H1 (cell line): Measurements from ENCODE around the gene CXCR3. TPM values are rescaled to one million over a fixed set of nuclear protein-coding genes. Genes with fewer than 3 reads are reported as not detected.
"Not testable (repeated sequence)": the region's sequence is repeated elsewhere in the genome, so short reads cannot be mapped to it uniquely, and the experiment has no call there.

Experiments
- CTCF ChIA-PET: fragments of 300-600 bp; sonication (Branson Sonifier 250); formaldehyde crosslinking; loops from one replicate; lab custom pipeline; 2021; ENCODE audit not compliant: partially characterized antibody; lab: Charles Lee
- POLR2A ChIA-PET: fragments of 300-600 bp; sonication (Branson Sonifier 250); formaldehyde crosslinking; loops from one replicate; lab custom pipeline; 2021; ENCODE audit warnings: inconsistent platforms; ENCODE audit not compliant: partially characterized antibody; lab: Charles Lee
- DNase-seq, 2 experiments: peaks; one replicate each; pipeline versions ENCODE4 v3.0.0 to v3.0.0-alpha.2; 2010 to 2022; ENCODE audit warnings: low spot score in 2 of 2, low read depth in 1 of 2, mixed read lengths in 1 of 2
- FAIRE-seq: peaks from 2 replicates; lab custom pipeline; 2011; peaks lifted over from hg19 to GRCh38; lab: Jason Lieb, UNC
- H2AFZ ChIP-seq: 2 replicates; pipeline ENCODE4 v1.8.1; 2012; ENCODE audit warnings: low read length, inconsistent platforms
- H2AK5ac ChIP-seq: 2 replicates; pipeline ENCODE4 v1.6.1; 2013; ENCODE audit warnings: low read depth, low read length
- H2BK120ac ChIP-seq: replicated peaks from 2 replicates; pipeline ENCODE3; 2013; ENCODE audit warnings: low read depth, low read length, inconsistent platforms
- H2BK12ac ChIP-seq: 2 replicates; pipeline ENCODE4 v1.6.1; 2013; ENCODE audit warnings: low read depth, low read length
- H2BK15ac ChIP-seq: 2 replicates; pipeline ENCODE4 v1.6.1; 2013; ENCODE audit warnings: low read length
- H2BK20ac ChIP-seq: 2 replicates; pipeline ENCODE4 v1.6.1; 2013; ENCODE audit warnings: low read length
- H2BK5ac ChIP-seq: 2 replicates; pipeline ENCODE4 v1.6.1; 2013; ENCODE audit warnings: low read depth, low read length
- H3K14ac ChIP-seq: 2 replicates; pipeline ENCODE4 v1.6.1; 2013; ENCODE audit warnings: inconsistent platforms; ENCODE audit not compliant: insufficient read length
- H3K18ac ChIP-seq: 2 replicates; pipeline ENCODE4 v1.6.1; 2013; ENCODE audit warnings: low read length; ENCODE audit errors: extremely low read depth
- H3K23ac ChIP-seq: 2 replicates; pipeline ENCODE4 v1.6.1; 2013; ENCODE audit warnings: inconsistent platforms; ENCODE audit not compliant: insufficient read length
- H3K23me2 ChIP-seq: 2 replicates; pipeline ENCODE4 v1.6.1; 2013; ENCODE audit warnings: low read depth, low read length
- H3K27ac ChIP-seq: 2 replicates; pipeline ENCODE4 v1.6.1; 2011; ENCODE audit warnings: low read depth, low read length, inconsistent platforms
- H3K27me3 ChIP-seq, 4 experiments: replicated peaks in 1 of 4; 1 replicate in 1 of 4; 2 replicates in 3 of 4; pipeline versions ENCODE4 v1.6.1 to v1.8.1; 2011 to 2013; ENCODE audit warnings: low read length in 3 of 4, mild to moderate bottlenecking in 3 of 4, inconsistent platforms in 2 of 4, mixed read lengths in 2 of 4, moderate library complexity in 1 of 4; ENCODE audit not compliant: control insufficient read depth in 3 of 4, insufficient read depth in 3 of 4; ENCODE audit errors: extremely low read depth in 1 of 4
- H3K36me3 ChIP-seq, 4 experiments: 2 replicates each; pipeline versions ENCODE4 v1.6.1 to v1.8.1; 2011 to 2013; ENCODE audit warnings: mild to moderate bottlenecking in 4 of 4, low read length in 3 of 4, moderate library complexity in 2 of 4, control low read depth in 1 of 4, inconsistent platforms in 1 of 4; ENCODE audit not compliant: insufficient read depth in 4 of 4, control insufficient read depth in 2 of 4
- H3K4ac ChIP-seq: replicated peaks from 2 replicates; pipeline ENCODE3; 2013; ENCODE audit warnings: low read length, low read depth, mixed read lengths, inconsistent platforms; ENCODE audit not compliant: insufficient read length
- H3K4me1 ChIP-seq, 4 experiments: replicated peaks in 1 of 4; 1 replicate in 1 of 4; 2 replicates in 3 of 4; pipeline versions ENCODE4 v1.6.1 to v1.8.1; 2011 to 2013; ENCODE audit warnings: low read length in 3 of 4, inconsistent platforms in 2 of 4, mixed read lengths in 1 of 4; ENCODE audit not compliant: insufficient read depth in 4 of 4, control insufficient read depth in 3 of 4
- H3K4me2 ChIP-seq, 2 experiments: 2 replicates each; pipeline versions ENCODE4 v1.6.1 to v1.8.1; 2011 to 2013; ENCODE audit warnings: low read depth in 2 of 2, low read length in 2 of 2, control low read depth in 1 of 2, inconsistent platforms in 1 of 2, mild to moderate bottlenecking in 1 of 2; ENCODE audit not compliant: insufficient read depth in 1 of 2
- H3K4me3 ChIP-seq, 4 experiments: fragments of 200-600, 300-600 bp in 1 of 4; sonication (generic), shearing (Covaris generic), sonication (Bioruptor Twin) in 1 of 4; 2 replicates each; pipeline versions ENCODE4 v1.5.1 to v1.8.1; 2011 to 2016; ENCODE audit warnings: low read length in 4 of 4, low read depth in 3 of 4, control low read depth in 2 of 4, inconsistent platforms in 2 of 4, mild to moderate bottlenecking in 2 of 4, mixed read lengths in 1 of 4, moderate library complexity in 1 of 4; ENCODE audit not compliant: insufficient read depth in 2 of 4; ENCODE audit errors: extremely low read depth in 1 of 4
- H3K56ac ChIP-seq: replicated peaks from 2 replicates; pipeline ENCODE3; 2013; ENCODE audit warnings: low read depth, mild to moderate bottlenecking, mixed read lengths, low read length, inconsistent platforms; ENCODE audit not compliant: insufficient read length
- H3K79me1 ChIP-seq: 2 replicates; pipeline ENCODE4 v1.6.1; 2013; ENCODE audit warnings: low read depth, low read length, control low read depth
- H3K79me2 ChIP-seq, 2 experiments: 2 replicates each; pipeline versions ENCODE4 v1.6.1 to v1.8.1; 2012 to 2013; ENCODE audit warnings: low read length in 2 of 2, mild to moderate bottlenecking in 2 of 2, inconsistent platforms in 1 of 2; ENCODE audit not compliant: insufficient read depth in 2 of 2, control insufficient read depth in 1 of 2
- H3K9ac ChIP-seq, 4 experiments: replicated peaks in 1 of 4; 1 replicate in 1 of 4; 2 replicates in 3 of 4; pipeline versions ENCODE4 v1.6.1 to v1.8.1; 2011 to 2013; ENCODE audit warnings: low read depth in 3 of 4, low read length in 3 of 4, control low read depth in 2 of 4, mild to moderate bottlenecking in 2 of 4, moderate library complexity in 2 of 4, inconsistent platforms in 1 of 4; ENCODE audit errors: extremely low read depth in 1 of 4
- H3K9me3 ChIP-seq, 2 experiments: 2 replicates each; pipeline versions ENCODE4 v1.6.1 to v1.8.1; 2012 to 2013; ENCODE audit warnings: mild to moderate bottlenecking in 2 of 2, moderate library complexity in 2 of 2, control low read depth in 1 of 2, inconsistent platforms in 1 of 2, low read depth in 1 of 2, low read length in 1 of 2, mixed read lengths in 1 of 2; ENCODE audit not compliant: insufficient read depth in 2 of 2
- H4K20me1 ChIP-seq, 2 experiments: replicated peaks in 1 of 2; 2 replicates each; pipeline versions ENCODE3 to v1.8.1; 2011 to 2013; ENCODE audit warnings: inconsistent platforms in 2 of 2, low read length in 2 of 2, mild to moderate bottlenecking in 1 of 2; ENCODE audit not compliant: insufficient read depth in 2 of 2, control insufficient read depth in 1 of 2
- H4K5ac ChIP-seq: 2 replicates; pipeline ENCODE4 v1.6.1; 2013; ENCODE audit warnings: low read length, low read depth, mixed read lengths, inconsistent platforms; ENCODE audit not compliant: insufficient read length
- H4K8ac ChIP-seq: 2 replicates; pipeline ENCODE4 v1.8.0; 2013; ENCODE audit warnings: mild to moderate bottlenecking, moderate library complexity, low read length, inconsistent platforms; ENCODE audit not compliant: insufficient read depth; ENCODE audit errors: extremely low read depth
- H4K91ac ChIP-seq: replicated peaks from 2 replicates; pipeline ENCODE3; 2013; ENCODE audit warnings: low read length, mixed read lengths, inconsistent platforms; ENCODE audit not compliant: insufficient read length
- WGBS, 2 experiments: shearing (Covaris generic) in 1 of 2; methylation state at CpG; one replicate each; pipeline versions ENCODE4 v1.1.6 to v1.1.7; 2013 to 2015; ENCODE audit warnings: low lambda C conversion rate in 2 of 2, mixed read lengths in 2 of 2, inconsistent platforms in 1 of 2, low coverage in 1 of 2, missing lambda C conversion rate in 1 of 2; ENCODE audit not compliant: insufficient replicate concordance in 2 of 2, insufficient coverage in 1 of 2, insufficient read length in 1 of 2; ENCODE audit errors: extremely low coverage in 1 of 2, missing lambda C conversion rate in 1 of 2; 5-methylcytosine and 5-hydroxymethylcytosine counted together
- polyA plus RNA-seq, 7 experiments: library from polyadenylated mRNA; depleted of rRNA in 3 of 7; stranded (reverse) in 5 of 7; unstranded in 2 of 7; fragments of >200 nt in 5 of 7; fragments of 200-250 nt in 2 of 7; gene quantifications; 1 replicate in 5 of 7; 2 replicates in 1 of 7; 4 replicates in 1 of 7; pipeline versions ENCODE4 v1.2.1 to v1.2.3, GENCODE V29; 2011 to 2013; ENCODE audit warnings: missing spikeins in 2 of 7, mixed read lengths in 2 of 7
- total RNA-seq: library from RNA; stranded (reverse); fragmentation: NEBNext Ultra II Directional; extraction: Animal tissue kit (Norgen Biotek cat#: 25700); gene quantifications from 2 replicates; pipeline ENCODE4 v1.2.1, GENCODE V29; 2021

CXCR3 gene
- total and polyA plus RNA-seq, 2 of the 8 experiments (the other 6 are each of a cell fraction or from before 2014, with no cell fraction given) = not detected

GRCh38 chrX:71571390-71571789 lies 46.9 kb downstream of the CXCR3 start:
- POLR2A ChIA-PET = interaction anchor here (1.4 kb wide), 1 partner anchor 28 kb away, joined by 3 read pairs; no protein-coding TSS in a partner anchor

More at GRCh38 chrX:71571390-71571789, 46.9 kb downstream of the CXCR3 start:
- H2BK5ac ChIP-seq, H3K14ac ChIP-seq, H4K8ac ChIP-seq, H3K56ac ChIP-seq, H4K91ac ChIP-seq, H3K23ac ChIP-seq, H2AK5ac ChIP-seq, H2AFZ ChIP-seq, H3K79me1 ChIP-seq, H3K4me1 ChIP-seq, CTCF ChIA-PET, H3K4me3 ChIP-seq, H2BK12ac ChIP-seq, H3K23me2 ChIP-seq, H2BK120ac ChIP-seq, H3K9ac ChIP-seq, DNase-seq, H2BK15ac ChIP-seq, H3K4me2 ChIP-seq, H3K79me2 ChIP-seq, H3K9me3 ChIP-seq, H3K27ac ChIP-seq, H3K18ac ChIP-seq, H3K4ac ChIP-seq, H4K20me1 ChIP-seq, FAIRE-seq, H3K27me3 ChIP-seq, H4K5ac ChIP-seq, H2BK20ac ChIP-seq: not testable (repeated sequence)
- WGBS, 2 experiments = 97% methylated on average over 5 of the region's 8 CpGs; no CpG with 5 or more reads in 1 of the 2 experiments
- peaks cover 9 to 64% (median 39%) of the 10 kb centered on the region in 4 experiments for H3K36me3 ChIP-seq

Other genes starting within 250 kb of the CXCR3 start
- 114 and 130 TPM in 2 replicates for gene OGT, start 85.4 kb downstream of the CXCR3 start, total RNA-seq
- 153 and 169 TPM in 2 replicates for gene OGT, start 85.4 kb downstream of the CXCR3 start, polyA plus RNA-seq (2011; rRNA removed)
- gene GCNA, start 40.1 kb downstream of the CXCR3 start, total RNA-seq = 0.95 and 0.96 TPM in 2 replicates
- gene GCNA, start 40.1 kb downstream of the CXCR3 start, polyA plus RNA-seq (2011; rRNA removed) = 0.41 and 0.52 TPM in 2 replicates
- not detected in 2 replicates for gene CXorf49, start 99.8 kb upstream of the CXCR3 start, total RNA-seq
- gene CXorf49, start 99.8 kb upstream of the CXCR3 start, polyA plus RNA-seq (2011; rRNA removed) = not detected in 2 replicates
- gene CXorf49B, start 144.8 kb upstream of the CXCR3 start, total RNA-seq = not detected in 2 replicates
- not detected in 2 replicates for gene CXorf49B, start 144.8 kb upstream of the CXCR3 start, polyA plus RNA-seq (2011; rRNA removed)